Neural crest cell (in vitro differentiated cells): ENCODE measurements around the gene ZNF764. TPM values are rescaled to one million over a fixed set of nuclear protein-coding genes. Genes with fewer than 3 reads are reported as not detected.
"Not testable (repeated sequence)": the region's sequence is repeated elsewhere in the genome, so short reads cannot be mapped to it uniquely, and the experiment has no call there.

ENCODE experiments used
- DNase-seq: peaks from one replicate; pipeline ENCODE4 v3.0.0; 2021; ENCODE audit warnings: low read depth, mixed read lengths, low spot score
- H3K27ac Mint-ChIP-seq: one replicate; pipeline ENCODE4 v1.8.0; 2021; ENCODE audit warnings: mild to moderate bottlenecking, mixed read lengths; ENCODE audit not compliant: unreplicated experiment
- H3K27me3 Mint-ChIP-seq: 2 replicates; pipeline ENCODE4 v1.8.0; 2021; ENCODE audit warnings: low read depth, mild to moderate bottlenecking, mixed read lengths
- H3K36me3 Mint-ChIP-seq: 2 replicates; pipeline ENCODE4 v1.8.0; 2021; ENCODE audit warnings: low read depth, mild to moderate bottlenecking, mixed read lengths
- H3K4me1 Mint-ChIP-seq: 2 replicates; pipeline ENCODE4 v1.8.0; 2021; ENCODE audit warnings: mixed read lengths
- H3K4me3 Mint-ChIP-seq: one replicate; pipeline ENCODE4 v1.8.0; 2021; ENCODE audit warnings: mild to moderate bottlenecking, mixed read lengths
- H3K9me3 Mint-ChIP-seq: 2 replicates; pipeline ENCODE4 v1.8.0; 2021; ENCODE audit warnings: mixed read lengths
- total RNA-seq: library from RNA; stranded (reverse); gene quantifications from 2 replicates; pipeline ENCODE4 v1.2.1, GENCODE V29; 2021
- TF ChIP-seq, protein P1 (sequence below): fragments of 200-600 bp; sonication (generic); conservative IDR thresholded peaks from 2 replicates; pipeline ENCODE4 v1.5.0; 2021; ENCODE audit warnings: antibody characterized with exemption, mild to moderate bottlenecking

Gene ZNF764
- total RNA-seq, 1 donor from 2014 or later: 22.3 TPM

DNA sequence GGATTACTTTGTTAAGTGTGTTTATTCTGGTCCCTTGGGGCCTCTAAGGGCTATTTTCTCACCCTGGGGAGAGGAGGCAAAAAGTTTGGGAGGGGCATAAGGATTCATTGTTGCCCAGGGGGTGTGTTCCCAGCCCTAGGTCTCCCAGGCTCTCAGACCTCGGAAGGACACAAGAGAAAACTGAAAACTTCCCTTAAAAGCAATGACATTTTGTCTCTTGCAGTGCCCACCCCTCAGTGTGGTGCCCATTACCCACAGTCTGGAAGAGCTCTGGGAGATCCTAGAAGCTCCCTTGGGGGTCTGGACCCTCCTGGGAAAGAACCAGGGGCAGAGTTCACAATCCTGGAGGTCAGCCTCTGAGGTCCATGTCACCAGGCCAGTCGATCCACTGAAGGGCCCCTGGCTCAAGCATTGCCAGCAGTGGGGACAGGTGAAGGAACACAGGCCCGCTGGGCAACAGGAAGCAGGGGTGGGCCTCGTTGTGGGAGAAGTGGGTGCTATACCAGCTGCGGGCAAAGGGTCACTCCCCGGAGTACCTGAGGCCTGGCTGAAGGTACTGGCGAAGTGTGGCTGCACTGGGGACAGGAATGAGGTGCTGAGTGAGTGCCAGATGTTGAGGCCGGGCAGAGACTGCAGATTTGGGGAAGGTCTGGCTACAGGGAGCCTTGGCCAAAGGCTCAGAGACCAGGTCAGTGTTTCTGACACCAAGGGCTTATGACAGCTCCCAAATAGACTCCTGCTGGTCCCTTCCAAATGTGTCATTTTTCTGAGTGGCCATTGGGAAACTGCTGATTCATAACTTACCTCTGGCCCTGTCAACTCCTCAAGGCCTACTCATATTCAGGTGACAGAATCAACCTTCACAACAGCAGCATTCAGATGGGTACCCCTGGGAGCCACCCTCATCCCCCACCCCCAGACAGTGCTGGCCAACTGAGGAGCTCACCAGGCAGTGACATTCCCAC lies 18.9 kb downstream of the ZNF764 start:
- Mint-ChIP-seq H3K27me3 (no peaks in the 10 kb centered on the region), H3K4me1 (peaks cover 19% of the 10 kb centered on the region), H3K36me3 (peaks cover 2% of the 10 kb centered on the region), H3K27ac (no peak overlapping the region), H3K4me3 (peak overlapping the region; percentile 26), H3K9me3 (no peaks in the 10 kb centered on the region)
- TF ChIP-seq, protein P1, sequence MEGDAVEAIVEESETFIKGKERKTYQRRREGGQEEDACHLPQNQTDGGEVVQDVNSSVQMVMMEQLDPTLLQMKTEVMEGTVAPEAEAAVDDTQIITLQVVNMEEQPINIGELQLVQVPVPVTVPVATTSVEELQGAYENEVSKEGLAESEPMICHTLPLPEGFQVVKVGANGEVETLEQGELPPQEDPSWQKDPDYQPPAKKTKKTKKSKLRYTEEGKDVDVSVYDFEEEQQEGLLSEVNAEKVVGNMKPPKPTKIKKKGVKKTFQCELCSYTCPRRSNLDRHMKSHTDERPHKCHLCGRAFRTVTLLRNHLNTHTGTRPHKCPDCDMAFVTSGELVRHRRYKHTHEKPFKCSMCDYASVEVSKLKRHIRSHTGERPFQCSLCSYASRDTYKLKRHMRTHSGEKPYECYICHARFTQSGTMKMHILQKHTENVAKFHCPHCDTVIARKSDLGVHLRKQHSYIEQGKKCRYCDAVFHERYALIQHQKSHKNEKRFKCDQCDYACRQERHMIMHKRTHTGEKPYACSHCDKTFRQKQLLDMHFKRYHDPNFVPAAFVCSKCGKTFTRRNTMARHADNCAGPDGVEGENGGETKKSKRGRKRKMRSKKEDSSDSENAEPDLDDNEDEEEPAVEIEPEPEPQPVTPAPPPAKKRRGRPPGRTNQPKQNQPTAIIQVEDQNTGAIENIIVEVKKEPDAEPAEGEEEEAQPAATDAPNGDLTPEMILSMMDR: no peak
- DNase-seq: no peak

DNA sequence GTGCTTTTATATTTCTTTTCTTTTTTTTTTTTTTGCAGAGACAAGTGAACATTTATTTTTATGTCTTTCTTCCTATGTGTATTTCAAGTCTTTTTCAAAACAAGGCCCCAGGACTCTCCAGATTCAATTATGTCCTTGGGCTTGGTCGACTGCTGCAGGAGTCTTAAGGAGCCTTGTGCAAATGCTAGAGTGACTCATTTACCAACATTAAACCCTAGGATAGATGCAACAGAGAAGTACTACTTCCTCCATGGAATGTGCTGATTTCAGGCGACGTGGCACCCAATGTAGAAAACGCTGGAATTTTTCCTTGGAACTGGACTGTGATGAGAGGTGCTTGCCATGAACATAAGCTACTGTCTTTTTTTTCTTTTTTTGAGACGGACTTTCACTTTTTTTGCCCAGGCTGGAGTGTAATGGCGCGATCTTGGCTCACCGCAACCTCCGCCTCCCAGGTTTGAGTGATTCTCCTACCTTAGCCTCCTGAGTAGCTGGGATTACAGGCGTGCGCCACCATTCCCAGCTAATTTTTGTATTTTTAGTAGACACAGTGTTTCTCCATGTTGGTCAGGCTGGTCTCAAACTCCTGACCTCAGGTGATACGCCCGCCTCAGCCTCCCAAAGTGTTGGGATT lies 21.7 kb downstream of the ZNF764 start:
- Mint-ChIP-seq H3K4me3 (peak overlapping the region; percentile 87), H3K4me1 (peaks cover 23% of the 10 kb centered on the region)
- not testable (repeated sequence) for H3K27ac Mint-ChIP-seq, DNase-seq, H3K36me3 Mint-ChIP-seq, H3K27me3 Mint-ChIP-seq, H3K9me3 Mint-ChIP-seq

DNA sequence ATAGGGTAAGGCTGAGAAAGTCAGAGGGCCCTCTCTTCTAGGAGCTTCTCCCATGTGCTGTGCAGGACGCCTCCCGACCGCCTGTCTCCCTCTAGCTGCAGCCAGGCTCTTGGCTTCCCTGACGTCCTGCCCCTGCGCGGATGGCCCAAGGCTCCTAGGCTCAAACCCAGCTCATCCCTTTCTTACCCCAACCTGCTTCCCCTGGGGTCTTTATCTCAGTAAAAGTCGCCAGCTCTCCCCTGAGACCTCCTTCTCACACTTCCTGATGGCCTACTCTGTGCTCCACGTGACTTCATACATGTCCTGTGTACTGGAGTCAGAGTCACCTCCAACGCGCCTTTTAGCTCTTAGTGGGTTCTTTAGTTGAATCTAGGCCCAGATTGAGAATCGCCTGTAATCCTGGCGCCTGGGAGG lies 22.4 kb downstream of the ZNF764 start:
- peaks cover 23% of the 10 kb centered on the region for H3K4me1 Mint-ChIP-seq
- peak; percentile 36 for DNase-seq
- no peak overlapping the region for H3K27ac Mint-ChIP-seq
- TF ChIP-seq, protein P1: peak; percentile 58
- peaks cover 2% of the 10 kb centered on the region for H3K36me3 Mint-ChIP-seq
- H3K4me3 Mint-ChIP-seq: peak overlapping the region; percentile 87
- no peaks in the 10 kb centered on the region for H3K27me3 Mint-ChIP-seq
- H3K9me3 Mint-ChIP-seq: no peaks in the 10 kb centered on the region

DNA sequence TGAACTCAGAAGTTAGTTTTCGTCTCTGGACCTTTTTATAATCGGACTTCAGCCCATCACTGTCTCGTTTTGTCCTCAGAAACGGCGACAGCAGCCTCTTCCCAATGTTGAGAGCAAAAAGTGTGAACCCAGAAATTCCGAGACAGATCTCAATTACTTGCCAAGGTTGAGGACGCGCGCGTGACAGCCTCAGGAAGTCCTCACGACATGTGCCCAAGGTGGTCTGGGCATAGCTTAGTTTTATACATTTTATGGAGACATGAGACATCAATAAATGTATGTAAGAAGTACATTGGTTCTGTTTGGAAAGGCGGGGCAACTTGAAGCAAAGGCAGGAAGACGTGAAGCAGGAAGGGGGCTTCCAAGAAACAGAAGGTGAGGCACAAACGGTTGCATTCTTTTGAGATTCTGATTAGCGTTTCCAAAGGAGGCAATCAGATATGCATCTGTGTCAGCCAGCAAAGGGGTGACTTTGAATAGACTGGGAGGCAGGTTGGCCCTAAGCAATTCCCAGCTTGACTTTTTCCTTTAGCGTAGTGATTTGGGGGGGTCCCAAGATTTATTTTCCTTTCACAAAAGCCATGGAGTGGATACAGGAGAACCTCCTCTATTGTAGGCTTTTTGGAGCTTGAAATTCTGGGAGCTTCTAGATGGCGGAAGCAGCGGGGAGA lies 22.9 kb downstream of the ZNF764 start:
- no peak for DNase-seq
- TF ChIP-seq, protein P1: no peak
- H3K27ac Mint-ChIP-seq: peak overlapping the region; percentile 95
- peak overlapping the region; percentile 87 for H3K4me3 Mint-ChIP-seq
- H3K4me1 Mint-ChIP-seq: peaks cover 23% of the 10 kb centered on the region
- no peaks in the 10 kb centered on the region for H3K9me3 Mint-ChIP-seq
- peaks cover 2% of the 10 kb centered on the region for H3K36me3 Mint-ChIP-seq
- no peaks in the 10 kb centered on the region for H3K27me3 Mint-ChIP-seq

DNA sequence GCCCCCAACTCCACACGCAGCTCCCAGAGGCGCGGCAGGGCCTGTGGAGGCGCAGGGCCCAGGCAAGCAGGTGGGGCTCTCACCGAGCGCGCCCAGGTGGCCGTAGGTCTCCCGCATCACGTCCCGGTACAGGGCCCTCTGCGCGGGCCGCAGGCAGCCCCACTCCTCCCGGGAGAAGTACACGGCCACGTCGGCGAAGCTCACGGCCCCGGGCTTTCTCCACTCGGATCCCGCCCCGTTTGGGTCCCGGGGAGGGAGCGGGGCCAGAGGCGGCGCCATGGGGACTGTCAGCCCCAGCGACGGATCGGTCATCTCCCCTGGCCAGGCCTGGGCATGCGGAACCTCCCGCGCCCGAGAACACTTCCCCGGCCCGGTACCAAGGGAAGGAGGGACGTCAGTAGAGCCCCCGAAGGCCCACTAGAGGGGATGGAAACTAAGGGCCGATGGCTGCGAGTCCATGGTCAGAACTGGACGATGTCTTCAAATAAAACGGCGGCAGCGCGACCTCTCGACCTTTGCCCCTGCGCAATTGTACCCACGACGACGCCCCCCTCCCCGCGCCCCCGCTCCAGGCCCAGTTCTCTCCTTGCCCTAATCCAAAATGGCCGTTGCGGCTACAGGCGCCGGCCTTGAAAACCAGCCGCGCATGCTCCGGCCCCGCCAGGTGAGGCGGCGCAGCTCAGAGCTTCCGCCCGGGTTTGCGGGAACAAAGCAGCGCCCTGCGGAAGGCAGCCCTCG lies 23.6 kb downstream of the ZNF764 start, which contains the start of gene ZNF747:
TSS of gene ZNF747 (minus strand) at position 491 of the 738 bp plus-strand sequence. CDS start at position 312, 179 bp downstream.
- Mint-ChIP-seq H3K36me3 (peaks cover 2% of the 10 kb centered on the region), H3K9me3 (no peaks in the 10 kb centered on the region), H3K4me3 (peak within 1 kb of the TSS; percentile 87), H3K27ac (peak within 1 kb of the TSS; percentile 95), H3K4me1 (peaks cover 23% of the 10 kb centered on the region), H3K27me3 (no peaks in the 10 kb centered on the region)
- TF ChIP-seq, protein P1: peak; percentile 13
- DNase-seq: peak; percentile 80
